ENCODE results near the gene RMI2.

- TF ChIP-seq CTCF (optimal IDR thresholded peaks at IDR 0.05 in 1 of 3, IDR thresholded peaks at IDR 0.05 in 1 of 3, conservative IDR thresholded peaks at IDR 0.05 in 1 of 3; ENCODE audit: extremely low read depth in 1 of 3, insufficient read depth in 2 of 3, low read length in 3 of 3) (no peak), EZH2 (IDR thresholded peaks at IDR 0.05; ENCODE audit: low read length) (no peak)
Observed at GRCh38 chr16:11363927-11364258, 18.6 kb downstream of the RMI2 start.
